ENCODE measurements around the gene PTN. TPM values are rescaled to one million over a fixed set of nuclear protein-coding genes. Genes with fewer than 3 reads are reported as not detected.

PTN gene
- total and polyA plus RNA-seq, 7 donors: 4.4 to 52.3 (median 35.5) TPM; not detected in 1

- H3K36me3 ChIP-seq: no peaks in the 10 kb centered on the region
- intact Hi-C loops (cut with DNase I): no loop called here
- TF ChIP-seq POLR2A (IDR thresholded peaks at IDR 0.05) (no peak), POLR2AphosphoS5 (IDR thresholded peaks at IDR 0.05) (no peak), EP300 (IDR thresholded peaks at IDR 0.05) (no peak), CTCF (IDR thresholded peaks at IDR 0.05) (no peak)
- H3K4me1 ChIP-seq: no peaks in the 10 kb centered on the region
- no peaks in the 10 kb centered on the region for H3K27me3 ChIP-seq
- DNase-seq: no peak
- no peak overlapping the region for H3K4me3 ChIP-seq
- H3K27ac ChIP-seq: no peak overlapping the region
- H3K9me3 ChIP-seq: peaks cover 0 to 2% (median 0%) of the 10 kb centered on the region in 4 donors
- 92 to 95% methylated on average over 2 of the region's 3 CpGs for WGBS, 2 donors
These were observed 122.1 kb downstream of the PTN start for GRCh38 chr7:137221467-137221866.

DNA sequence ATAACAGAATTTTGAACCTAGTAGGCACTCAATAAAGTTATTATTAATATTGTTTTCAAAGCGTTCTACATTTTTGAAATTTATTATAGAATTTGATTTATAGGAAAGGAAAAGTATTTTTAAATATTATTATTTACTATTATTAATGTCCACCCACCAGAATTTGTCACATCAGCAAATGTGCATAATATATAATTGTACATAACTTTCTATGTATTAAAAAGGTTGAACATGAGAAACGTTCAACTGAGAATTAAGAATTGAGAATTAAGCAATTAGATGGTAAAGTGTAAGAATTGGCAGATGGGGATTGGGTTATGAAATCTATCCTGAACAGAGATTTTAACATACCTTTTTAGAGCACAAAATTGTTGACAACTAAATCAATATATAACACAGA lies 129.8 kb downstream of the PTN start:
- DNase-seq: no peak
- Histone ChIP-seq H3K27ac (no peak overlapping the region), H3K9me3 (peaks cover 0 to 2% (median 0%) of the 10 kb centered on the region in 4 donors), H3K4me1 (no peaks in the 10 kb centered on the region), H3K4me3 (no peak overlapping the region), H3K27me3 (no peaks in the 10 kb centered on the region), H3K36me3 (no peaks in the 10 kb centered on the region)
- TF ChIP-seq EP300 (IDR thresholded peaks at IDR 0.05): no peak
- TF ChIP-seq POLR2AphosphoS5 (IDR thresholded peaks at IDR 0.05): no peak
- no peak for TF ChIP-seq POLR2A (IDR thresholded peaks at IDR 0.05)
- TF ChIP-seq CTCF (IDR thresholded peaks at IDR 0.05): no peak
- 89 to 93% methylated on average over 2 of the region's 2 CpGs for WGBS, 2 donors
- intact Hi-C loops (cut with DNase I): no loop called here

DNA sequence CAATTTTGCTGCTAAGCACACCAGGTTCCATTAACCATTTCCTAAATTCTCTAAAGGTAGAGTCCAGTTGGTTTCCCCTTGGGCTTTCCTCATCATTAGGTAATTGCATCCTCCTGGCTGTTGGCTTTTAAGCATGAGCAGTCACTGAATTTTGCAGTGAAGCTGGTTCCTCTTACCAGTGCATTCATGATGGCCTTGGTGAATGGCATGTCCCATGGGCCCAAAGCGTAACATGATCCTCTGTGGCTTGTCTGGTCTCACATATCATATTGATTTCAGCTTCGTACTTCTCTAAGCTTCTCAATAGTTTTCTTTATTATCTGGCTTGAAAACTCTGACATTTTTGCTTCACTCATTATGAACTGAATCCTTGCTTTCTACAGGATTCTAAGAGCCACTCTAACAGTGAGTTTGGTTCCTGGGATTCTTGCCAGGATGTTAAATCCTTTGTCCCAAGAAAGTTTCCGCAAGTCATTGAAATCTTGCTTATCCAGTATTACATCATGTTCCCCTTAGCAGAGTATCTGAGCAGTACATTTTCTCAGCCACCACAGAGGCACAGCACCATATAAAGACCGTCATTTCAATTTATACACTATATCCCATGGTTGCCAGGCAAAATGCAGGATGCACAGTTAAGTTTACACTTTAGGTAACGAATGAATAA lies 134.2 kb downstream of the PTN start:
- no peaks in the 10 kb centered on the region for H3K27me3 ChIP-seq
- H3K27ac ChIP-seq: no peak overlapping the region
- TF ChIP-seq CTCF (IDR thresholded peaks at IDR 0.05) (no peak), POLR2AphosphoS5 (IDR thresholded peaks at IDR 0.05) (no peak)
- no peaks in the 10 kb centered on the region for H3K36me3 ChIP-seq
- intact Hi-C loops (cut with DNase I): no loop called here
- no peak overlapping the region for H3K4me3 ChIP-seq
- no peak for DNase-seq
- WGBS, 2 donors: 80 to 81% methylated on average over 5 of the region's 5 CpGs
- H3K9me3 ChIP-seq: no peaks in the 10 kb centered on the region
- no peaks in the 10 kb centered on the region for H3K4me1 ChIP-seq

- H3K36me3 ChIP-seq: no peaks in the 10 kb centered on the region
- DNase-seq: no peak
- intact Hi-C loops (cut with DNase I): no loop called here
These were observed 136.8 kb downstream of the PTN start for GRCh38 chr7:137206770-137207169.

More at GRCh38 chr7:137206770-137207169, 136.8 kb downstream of the PTN start:
- Histone ChIP-seq H3K27ac (no peak overlapping the region), H3K9me3 (no peaks in the 10 kb centered on the region), H3K4me1 (no peaks in the 10 kb centered on the region), H3K27me3 (no peaks in the 10 kb centered on the region), H3K4me3 (no peak overlapping the region)
- TF ChIP-seq CTCF (IDR thresholded peaks at IDR 0.05): no peak
- no peak for TF ChIP-seq POLR2A (IDR thresholded peaks at IDR 0.05)
- TF ChIP-seq POLR2AphosphoS5 (IDR thresholded peaks at IDR 0.05): no peak
- no peak for TF ChIP-seq EP300 (IDR thresholded peaks at IDR 0.05)
